ENCODE data around the gene SMPD3. TPM values are rescaled to one million over a fixed set of nuclear protein-coding genes. Genes with fewer than 3 reads are reported as not detected.

SMPD3 gene
- total RNA-seq, 2 experiments from 2014 or later: 0.89 to 1.1 TPM

GRCh38 chr16:68377221-68377620, 71.1 kb downstream of the SMPD3 start:
- Histone ChIP-seq H3K27ac (ENCODE audit: low read depth in 1 of 2, low read length in 2 of 2) (no peak overlapping the region), H3K9me3 (ENCODE audit: control insufficient read depth in 1 of 2, insufficient read depth in 1 of 2, low read length in 2 of 2) (no peaks in the 10 kb centered on the region), H3K4me3 (ENCODE audit: low read length) (no peak overlapping the region), H3K4me1 (ENCODE audit: insufficient read depth, low read length) (peaks cover 19% of the 10 kb centered on the region), H3K27me3 (ENCODE audit: control insufficient read depth in 1 of 2, insufficient read depth in 2 of 2, low read length in 2 of 2) (no peaks in the 10 kb centered on the region), H3K36me3 (ENCODE audit: insufficient read depth, low read length) (no peaks in the 10 kb centered on the region)
- Mint-ChIP-seq H3K9me3 (no peaks in the 10 kb centered on the region), H3K27ac (no peak overlapping the region), H3K4me1 (ENCODE audit: low read depth) (peaks cover 24% of the 10 kb centered on the region), H3K4me3 (no peak overlapping the region), H3K36me3 (ENCODE audit: low read depth) (no peaks in the 10 kb centered on the region), H3K27me3 (no peaks in the 10 kb centered on the region)
- DNase-seq: no peak
- ATAC-seq (ENCODE audit: poor library complexity): no peak
- ChIA-PET POLR2A (no interaction called here), CTCF (no interaction called here)
- intact Hi-C loops (cut with DNase I, micrococcal nuclease): no loop called here
- no peak for TF ChIP-seq CTCF (IDR thresholded peaks at IDR 0.05)

GRCh38 chr16:68376590-68376989, 71.7 kb downstream of the SMPD3 start:
- H3K4me3 Mint-ChIP-seq: no peak overlapping the region
- DNase-seq (no peak), ATAC-seq (ENCODE audit: poor library complexity) (no peak)
- H3K9me3 Mint-ChIP-seq: no peaks in the 10 kb centered on the region
- no peak overlapping the region for H3K27ac Mint-ChIP-seq
- Histone ChIP-seq H3K4me3 (ENCODE audit: low read length) (no peak overlapping the region), H3K9me3 (ENCODE audit: control insufficient read depth in 1 of 2, insufficient read depth in 1 of 2, low read length in 2 of 2) (no peaks in the 10 kb centered on the region), H3K27ac (ENCODE audit: low read depth in 1 of 2, low read length in 2 of 2) (no peak overlapping the region), H3K36me3 (ENCODE audit: insufficient read depth, low read length) (no peaks in the 10 kb centered on the region), H3K4me1 (ENCODE audit: insufficient read depth, low read length) (peaks cover 21% of the 10 kb centered on the region), H3K27me3 (ENCODE audit: control insufficient read depth in 1 of 2, insufficient read depth in 2 of 2, low read length in 2 of 2) (no peaks in the 10 kb centered on the region)
- H3K27me3 Mint-ChIP-seq: no peaks in the 10 kb centered on the region
- ChIA-PET CTCF (no interaction called here), POLR2A (no interaction called here)
- TF ChIP-seq CTCF (IDR thresholded peaks at IDR 0.05): no peak
- peaks cover 24% of the 10 kb centered on the region for H3K4me1 Mint-ChIP-seq (ENCODE audit: low read depth)
- intact Hi-C loops (cut with DNase I, micrococcal nuclease): no loop called here
- H3K36me3 Mint-ChIP-seq (ENCODE audit: low read depth): no peaks in the 10 kb centered on the region

- ChIA-PET CTCF (no interaction called here), POLR2A (no interaction called here)
- H3K27me3 Mint-ChIP-seq: no peaks in the 10 kb centered on the region
- H3K9me3 Mint-ChIP-seq: no peaks in the 10 kb centered on the region
- peaks cover 27% of the 10 kb centered on the region for H3K4me1 ChIP-seq (ENCODE audit: insufficient read depth, low read length)
- ATAC-seq (ENCODE audit: poor library complexity) (no peak), DNase-seq (no peak)
- H3K36me3 ChIP-seq (ENCODE audit: insufficient read depth, low read length): no peaks in the 10 kb centered on the region
- no peak overlapping the region for H3K4me3 ChIP-seq (ENCODE audit: low read length)
- H3K27ac Mint-ChIP-seq: no peak overlapping the region
- no peaks in the 10 kb centered on the region for H3K9me3 ChIP-seq (ENCODE audit: control insufficient read depth in 1 of 2, insufficient read depth in 1 of 2, low read length in 2 of 2)
- TF ChIP-seq CTCF (IDR thresholded peaks at IDR 0.05): no peak
- intact Hi-C loops (cut with DNase I, micrococcal nuclease): no loop called here
- H3K27ac ChIP-seq (ENCODE audit: low read depth in 1 of 2, low read length in 2 of 2): no peak overlapping the region
- no peak overlapping the region for H3K4me3 Mint-ChIP-seq
- no peaks in the 10 kb centered on the region for H3K27me3 ChIP-seq (ENCODE audit: control insufficient read depth in 1 of 2, insufficient read depth in 2 of 2, low read length in 2 of 2)
- H3K4me1 Mint-ChIP-seq (ENCODE audit: low read depth): peaks cover 24% of the 10 kb centered on the region
- H3K36me3 Mint-ChIP-seq (ENCODE audit: low read depth): no peaks in the 10 kb centered on the region
These were observed 72.3 kb downstream of the SMPD3 start for GRCh38 chr16:68375801-68376536.
